HepG2 (cell line): ENCODE results near the gene SDR42E2. TPM values are rescaled to one million over a fixed set of nuclear protein-coding genes. Genes with fewer than 3 reads are reported as not detected.

ENCODE experiments used
- ARID5B ChIP-seq: IDR thresholded peaks from 2 replicates; pipeline ENCODE4 v1.4.0; 2020; ENCODE audit warnings: mild to moderate bottlenecking, missing genetic modification reagents
- CREB3 ChIP-seq: sonication (generic); formaldehyde crosslinking; IDR thresholded peaks from 2 replicates; pipeline ENCODE4 v1.5.0; 2020; ENCODE audit warnings: missing genetic modification reagents
- KLF9 ChIP-seq: IDR thresholded peaks from 2 replicates; pipeline ENCODE4 v1.6.1; 2016; ENCODE audit warnings: low read depth
- NR3C1 ChIP-seq: sonication (generic); formaldehyde crosslinking; IDR thresholded peaks from 2 replicates; pipeline ENCODE4 v1.4.0; 2020; ENCODE audit warnings: missing genetic modification reagents
- POLR2AphosphoS5 ChIP-seq: IDR thresholded peaks from 2 replicates; pipeline ENCODE4 v1.6.1; 2012; ENCODE audit warnings: low read depth, low read length
- TBL1XR1 ChIP-seq: fragments of 150-350 bp; IDR thresholded peaks from 2 replicates; pipeline ENCODE4 v1.6.1; 2014; ENCODE audit warnings: borderline replicate concordance, low read length; ENCODE audit not compliant: partially characterized antibody
- THRA ChIP-seq: sonication (generic); formaldehyde crosslinking; IDR thresholded peaks from 2 replicates; pipeline ENCODE4 v1.4.0; 2020; ENCODE audit warnings: missing genetic modification reagents, borderline replicate concordance
- ZFP41 ChIP-seq: sonication (generic); formaldehyde crosslinking; IDR thresholded peaks from 2 replicates; pipeline ENCODE4 v1.4.0; 2020; ENCODE audit warnings: mild to moderate bottlenecking, missing genetic modification reagents, borderline replicate concordance
- ZMAT3 ChIP-seq: sonication (generic); formaldehyde crosslinking; conservative IDR thresholded peaks from 2 replicates; pipeline ENCODE4 v1.7.0; 2021; ENCODE audit warnings: missing genetic modification reagents
- ZNF121 ChIP-seq: sonication (generic); formaldehyde crosslinking; IDR thresholded peaks from 2 replicates; pipeline ENCODE4 v1.5.0; 2020; ENCODE audit warnings: mild to moderate bottlenecking, missing genetic modification reagents
- ZNF317 ChIP-seq: sonication (generic); formaldehyde crosslinking; IDR thresholded peaks from 2 replicates; pipeline ENCODE4 v1.5.0; 2020; ENCODE audit warnings: mild to moderate bottlenecking, missing genetic modification reagents
- ZNF318 ChIP-seq: sonication (generic); formaldehyde crosslinking; IDR thresholded peaks from 2 replicates; pipeline ENCODE4 v1.4.0; 2020; ENCODE audit warnings: mild to moderate bottlenecking, missing genetic modification reagents
- ZNF446 ChIP-seq: sonication (generic); formaldehyde crosslinking; IDR thresholded peaks from 2 replicates; pipeline ENCODE4 v1.5.0; 2020; ENCODE audit warnings: mild to moderate bottlenecking, missing genetic modification reagents
- ZNF552 ChIP-seq: sonication (generic); formaldehyde crosslinking; IDR thresholded peaks from 2 replicates; pipeline ENCODE4 v1.9.0; 2022; ENCODE audit warnings: missing genetic modification reagents, mild to moderate bottlenecking, borderline replicate concordance
- polyA plus RNA-seq, 8 experiments: library from polyadenylated mRNA; depleted of rRNA in 3 of 8; stranded (reverse) in 7 of 8; unstranded in 1 of 8; fragments of >200 nt; fragmentation: Illumina TruSeq in 4 of 8; extraction: Trizol in 4 of 8; gene quantifications; 2 replicates each; pipeline versions ENCODE4 v1.2.1 to v1.2.3, GENCODE V29; 2011 to 2016; ENCODE audit warnings: low read depth in 4 of 8, missing spikeins in 1 of 8, mixed read lengths in 1 of 8; ENCODE audit not compliant: insufficient read depth in 1 of 8
- total RNA-seq, 5 experiments: library from RNA; depleted of rRNA; stranded (reverse); fragments of >200 nt; fragmentation: Illumina TruSeq; extraction: Trizol; gene quantifications; 2 replicates each; pipeline ENCODE4 v1.2.3, GENCODE V29; 2016; ENCODE audit warnings: low read depth in 1 of 5

The SDR42E2 gene
- total and polyA plus RNA-seq, 2 of the 13 experiments (the other 11 are each of a cell fraction or from before 2014, with no cell fraction given), result 0.05 to 0.11 TPM

- no peak for TF ChIP-seq CREB3 (CRISPR knock-in tag)
- TF ChIP-seq ZMAT3 (CRISPR knock-in tag), result peak; percentile 86
- 0 out of 2 replicates have a peak, but pooled peaks have one; percentile 48 for TF ChIP-seq ZNF317 (CRISPR knock-in tag)
- TF ChIP-seq TBL1XR1, result no peak
- peak; percentile 83 for TF ChIP-seq POLR2AphosphoS5
- TF ChIP-seq ZFP41 (CRISPR knock-in tag), result no peak
- no peak; the same call in 1 of the 2 replicates for TF ChIP-seq ZNF318 (CRISPR knock-in tag)
- no peak for TF ChIP-seq ZNF121
- peak; percentile 85 for TF ChIP-seq THRA (CRISPR knock-in tag)
- TF ChIP-seq KLF9 (CRISPR knock-in tag), result peak; percentile 63; the same call in 1 of the 2 replicates
- TF ChIP-seq ZNF552 (CRISPR knock-in tag), result no peak
- TF ChIP-seq NR3C1 (CRISPR knock-in tag), result no peak
- peak; percentile 92 for TF ChIP-seq ARID5B (CRISPR knock-in tag)
- peak; percentile 54; the same call in 1 of the 2 replicates for TF ChIP-seq ZNF446 (CRISPR knock-in tag)
Observed at GRCh38 chr16:22192261-22193062, 30.2 kb downstream of the SDR42E2 start (continued).
